Raji (cell line): ENCODE results near the gene UMODL1.

ENCODE experiments used
- POLR2A ChIP-seq: IDR thresholded peaks from 2 replicates; pipeline ENCODE4 v1.6.1; 2011; ENCODE audit warnings: low read depth, low read length, control low read depth; ENCODE audit not compliant: insufficient read depth

The UMODL1 gene

GRCh38 chr21:42071146-42071737 lies at the start of gene UMODL1:
Gene UMODL1 (plus strand): TSS chr21:42071317. CDS start chr21:42071317, 0 bp downstream.
- no peak for TF ChIP-seq POLR2A

GRCh38 chr21:42021371-42022090 lies 49.6 kb upstream of the UMODL1 start:
- TF ChIP-seq POLR2A = no peak

GRCh38 chr21:42022091-42022430 lies 49.1 kb upstream of the UMODL1 start:
- no peak for TF ChIP-seq POLR2A

- no peak for TF ChIP-seq POLR2A
These were observed 48.2 kb upstream of the UMODL1 start for GRCh38 chr21:42022906-42023305.

- TF ChIP-seq POLR2A = no peak
These were observed 45.6 kb upstream of the UMODL1 start for GRCh38 chr21:42025376-42026081.

- no peak for TF ChIP-seq POLR2A
These were observed 45.1 kb upstream of the UMODL1 start for GRCh38 chr21:42026082-42026435.

- no peak for TF ChIP-seq POLR2A
These were observed 43.9 kb upstream of the UMODL1 start for GRCh38 chr21:42027085-42027821.

GRCh38 chr21:42027822-42028765 lies 43.0 kb upstream of the UMODL1 start:
- no peak for TF ChIP-seq POLR2A

GRCh38 chr21:42028766-42029425 lies 42.2 kb upstream of the UMODL1 start:
- TF ChIP-seq POLR2A = no peak

- TF ChIP-seq POLR2A = no peak
These were observed 40.8 kb upstream of the UMODL1 start for GRCh38 chr21:42030311-42030710.

GRCh38 chr21:42031241-42031640 lies 39.9 kb upstream of the UMODL1 start:
- no peak for TF ChIP-seq POLR2A

- TF ChIP-seq POLR2A = no peak
These were observed 39.3 kb upstream of the UMODL1 start for GRCh38 chr21:42031816-42032215.

- no peak for TF ChIP-seq POLR2A
These were observed 38.9 kb upstream of the UMODL1 start for GRCh38 chr21:42032266-42032665.

- no peak for TF ChIP-seq POLR2A
These were observed 38.1 kb upstream of the UMODL1 start for GRCh38 chr21:42032968-42033367.

GRCh38 chr21:42036313-42036712 lies 34.8 kb upstream of the UMODL1 start:
- no peak for TF ChIP-seq POLR2A

GRCh38 chr21:42037516-42037915 lies 33.6 kb upstream of the UMODL1 start:
- no peak for TF ChIP-seq POLR2A
